Subcutaneous adipose tissue (tissue), 4 donors: ENCODE data around the gene AIFM3. TPM values are rescaled to one million over a fixed set of nuclear protein-coding genes. Genes with fewer than 3 reads are reported as not detected.

Experiments
- CTCF ChIP-seq: fragments of 450-650 bp; IDR thresholded peaks from one replicate; pipeline ENCODE4 v1.5.1; 2016; ENCODE audit warnings: low read depth, mild to moderate bottlenecking, control low read depth, antibody characterized with exemption, moderate library complexity
- total RNA-seq, 4 donors: library from RNA; depleted of rRNA; stranded (reverse); fragments of >200 nt; gene quantifications; one replicate each; pipeline ENCODE4 v1.1.0, GENCODE V29; 2016

The AIFM3 gene
- total RNA-seq, 4 donors from 2014 or later, result 1.3 to 5.7 (median 1.5) TPM

GRCh38 chr22:20948989-20949388 is 18.1 kb upstream of the AIFM3 start:
- no peak for TF ChIP-seq CTCF

- no peak for TF ChIP-seq CTCF
Measured at GRCh38 chr22:20949698-20950183, 17.3 kb upstream of the AIFM3 start.

- no peak for TF ChIP-seq CTCF
Measured at GRCh38 chr22:20951151-20951931, 15.7 kb upstream of the AIFM3 start.

- no peak for TF ChIP-seq CTCF
Measured at GRCh38 chr22:20951932-20952380, 15.1 kb upstream of the AIFM3 start.

- TF ChIP-seq CTCF, result no peak
Measured at GRCh38 chr22:20952544-20953341, 14.3 kb upstream of the AIFM3 start.

GRCh38 chr22:20953342-20953608 is 13.8 kb upstream of the AIFM3 start:
- no peak for TF ChIP-seq CTCF
